Nephron progenitor cell (in vitro differentiated cells): ENCODE data around the gene HYCC2.
"Not testable (repeated sequence)": the region's sequence is repeated elsewhere in the genome, so short reads cannot be mapped to it uniquely, and the experiment has no call there.

Source experiments
- DNase-seq: peaks from one replicate; pipeline ENCODE4 v3.0.0; 2021
- H3K27ac Mint-ChIP-seq: 2 replicates; pipeline ENCODE4 v1.8.0; 2021; ENCODE audit warnings: mild to moderate bottlenecking, moderate library complexity, mixed read lengths
- H3K27me3 Mint-ChIP-seq: 2 replicates; pipeline ENCODE4 v1.8.0; 2021; ENCODE audit warnings: mild to moderate bottlenecking, low read depth, mixed read lengths; ENCODE audit not compliant: poor library complexity
- H3K36me3 Mint-ChIP-seq: 2 replicates; pipeline ENCODE4 v1.8.0; 2021; ENCODE audit warnings: low read depth, mixed read lengths
- H3K4me1 Mint-ChIP-seq: 2 replicates; pipeline ENCODE4 v1.8.0; 2021; ENCODE audit warnings: mixed read lengths
- H3K4me3 Mint-ChIP-seq: 2 replicates; pipeline ENCODE4 v1.8.0; 2021; ENCODE audit warnings: mild to moderate bottlenecking, moderate library complexity, mixed read lengths
- H3K9me3 Mint-ChIP-seq: 2 replicates; pipeline ENCODE4 v1.8.0; 2021; ENCODE audit warnings: mild to moderate bottlenecking, moderate library complexity, mixed read lengths
- TF ChIP-seq, protein P1 (sequence below): fragments of 200-600 bp; sonication (generic); IDR thresholded peaks from 2 replicates; pipeline ENCODE4 v1.5.0; 2021; ENCODE audit warnings: antibody characterized with exemption

The HYCC2 gene

DNA sequence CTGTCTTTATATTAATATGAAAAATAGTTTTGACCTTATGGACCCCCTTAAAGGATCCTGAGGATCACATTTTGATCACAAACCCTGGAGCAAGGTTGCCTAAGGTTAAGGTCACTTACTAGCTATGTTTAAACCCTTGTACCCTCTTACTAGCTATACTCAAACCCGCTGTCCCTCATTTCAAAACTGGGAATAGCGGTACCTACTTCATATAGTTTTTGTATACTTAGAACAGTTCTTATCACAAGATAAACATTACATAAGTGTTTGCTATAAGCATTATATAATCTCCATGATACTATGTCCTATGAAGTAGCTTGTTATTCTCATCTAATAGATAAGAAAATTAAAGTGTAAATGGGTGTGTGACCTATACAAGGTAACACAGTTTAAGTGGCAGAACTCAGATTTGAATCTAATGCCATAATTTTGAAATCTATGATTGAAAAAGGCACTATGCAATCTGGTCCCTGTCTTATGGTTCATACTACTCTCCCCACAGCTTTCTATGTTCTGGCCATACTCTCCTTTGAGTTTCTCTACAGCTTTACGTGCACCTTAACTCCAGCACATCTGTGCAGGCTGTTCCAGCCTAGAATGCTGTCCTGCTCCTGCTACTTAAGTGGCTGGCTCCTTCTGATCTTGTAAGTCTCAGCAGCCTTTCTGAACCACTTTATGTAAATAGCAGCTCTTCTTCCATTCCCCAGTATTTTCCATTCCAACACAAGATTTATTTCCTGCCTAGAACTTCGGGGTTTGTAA lies 30.4 kb downstream of the HYCC2 start:
- H3K9me3 Mint-ChIP-seq, result peaks cover 52% of the 10 kb centered on the region
- no peak overlapping the region for H3K4me3 Mint-ChIP-seq
- DNase-seq, result no peak
- no peaks in the 10 kb centered on the region for H3K4me1 Mint-ChIP-seq
- H3K27ac Mint-ChIP-seq, result peak overlapping the region; percentile 40
- TF ChIP-seq, protein P1, sequence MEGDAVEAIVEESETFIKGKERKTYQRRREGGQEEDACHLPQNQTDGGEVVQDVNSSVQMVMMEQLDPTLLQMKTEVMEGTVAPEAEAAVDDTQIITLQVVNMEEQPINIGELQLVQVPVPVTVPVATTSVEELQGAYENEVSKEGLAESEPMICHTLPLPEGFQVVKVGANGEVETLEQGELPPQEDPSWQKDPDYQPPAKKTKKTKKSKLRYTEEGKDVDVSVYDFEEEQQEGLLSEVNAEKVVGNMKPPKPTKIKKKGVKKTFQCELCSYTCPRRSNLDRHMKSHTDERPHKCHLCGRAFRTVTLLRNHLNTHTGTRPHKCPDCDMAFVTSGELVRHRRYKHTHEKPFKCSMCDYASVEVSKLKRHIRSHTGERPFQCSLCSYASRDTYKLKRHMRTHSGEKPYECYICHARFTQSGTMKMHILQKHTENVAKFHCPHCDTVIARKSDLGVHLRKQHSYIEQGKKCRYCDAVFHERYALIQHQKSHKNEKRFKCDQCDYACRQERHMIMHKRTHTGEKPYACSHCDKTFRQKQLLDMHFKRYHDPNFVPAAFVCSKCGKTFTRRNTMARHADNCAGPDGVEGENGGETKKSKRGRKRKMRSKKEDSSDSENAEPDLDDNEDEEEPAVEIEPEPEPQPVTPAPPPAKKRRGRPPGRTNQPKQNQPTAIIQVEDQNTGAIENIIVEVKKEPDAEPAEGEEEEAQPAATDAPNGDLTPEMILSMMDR, result no peak
- peaks cover 7% of the 10 kb centered on the region for H3K27me3 Mint-ChIP-seq
- H3K36me3 Mint-ChIP-seq, result peaks cover 73% of the 10 kb centered on the region

DNA sequence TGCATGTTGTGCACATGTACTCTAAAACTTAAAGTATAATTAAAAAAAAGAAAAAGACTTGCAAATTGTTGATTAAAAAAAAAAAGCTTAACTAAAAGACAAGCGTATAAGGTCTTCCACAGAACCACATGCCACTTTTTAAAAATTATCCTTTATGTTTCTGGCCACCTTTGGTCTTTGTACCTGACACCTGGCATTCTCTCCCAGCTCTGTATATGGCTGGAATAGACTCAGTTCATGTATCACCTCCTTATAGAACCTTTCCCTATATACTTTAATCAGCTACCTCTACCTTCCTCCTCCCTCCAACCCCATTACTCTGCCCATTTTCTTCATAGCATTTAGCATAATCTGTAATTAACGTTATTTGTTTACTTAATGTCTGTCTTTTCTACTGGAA lies 32.6 kb downstream of the HYCC2 start:
- TF ChIP-seq, protein P1, result no peak
- H3K27ac Mint-ChIP-seq, result peak overlapping the region; percentile 14
- DNase-seq, result no peak
- H3K4me3 Mint-ChIP-seq, result no peak overlapping the region
- H3K4me1 Mint-ChIP-seq, result no peaks in the 10 kb centered on the region
- peaks cover 7% of the 10 kb centered on the region for H3K27me3 Mint-ChIP-seq
- H3K36me3 Mint-ChIP-seq, result peaks cover 78% of the 10 kb centered on the region
- peaks cover 67% of the 10 kb centered on the region for H3K9me3 Mint-ChIP-seq

DNA sequence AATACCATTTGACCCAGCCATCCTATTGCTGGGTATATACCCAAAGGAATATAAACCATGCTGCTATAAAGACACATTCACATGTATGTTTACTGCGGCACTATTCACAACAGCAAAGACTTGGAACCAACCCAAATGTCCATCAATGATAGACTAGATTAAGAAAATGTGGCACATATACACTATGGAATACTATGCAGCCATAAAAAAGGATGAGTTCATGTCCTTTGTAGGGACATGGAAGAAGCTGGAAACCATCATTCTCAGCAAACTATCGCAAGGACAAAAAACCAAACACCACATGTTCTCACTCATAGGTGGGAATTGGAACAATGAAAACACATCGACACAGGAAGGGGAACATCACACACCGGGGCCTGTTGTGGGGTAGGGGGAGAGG lies 33.1 kb downstream of the HYCC2 start:
- DNase-seq, H3K27me3 Mint-ChIP-seq, H3K4me3 Mint-ChIP-seq, H3K4me1 Mint-ChIP-seq, H3K27ac Mint-ChIP-seq: not testable (repeated sequence)
- Mint-ChIP-seq H3K9me3 (peaks cover 66% of the 10 kb centered on the region), H3K36me3 (peaks cover 77% of the 10 kb centered on the region)

DNA sequence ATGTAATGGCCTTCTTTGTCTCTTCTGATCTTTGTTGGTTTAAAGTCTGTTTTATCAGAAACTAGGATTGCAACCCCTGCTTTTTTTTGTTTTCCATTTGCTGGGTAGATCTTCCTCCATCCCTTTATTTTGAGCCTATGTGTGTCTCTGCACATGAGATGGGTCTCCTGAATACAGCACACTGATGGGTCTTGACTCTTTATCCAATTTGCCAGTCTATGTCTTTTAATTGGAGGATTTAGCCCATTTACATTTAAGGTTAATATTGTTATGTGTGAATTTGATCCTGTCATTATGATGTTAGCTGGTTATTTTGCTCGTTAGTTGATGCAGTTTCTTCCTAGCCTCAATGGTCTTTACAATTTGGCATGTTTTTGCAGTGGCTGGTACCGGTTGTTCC lies 37.1 kb downstream of the HYCC2 start:
- H3K4me1 Mint-ChIP-seq, H3K4me3 Mint-ChIP-seq, DNase-seq, H3K27me3 Mint-ChIP-seq, H3K27ac Mint-ChIP-seq: not testable (repeated sequence)
- peaks cover 68% of the 10 kb centered on the region for H3K36me3 Mint-ChIP-seq
- peaks cover 67% of the 10 kb centered on the region for H3K9me3 Mint-ChIP-seq

DNA sequence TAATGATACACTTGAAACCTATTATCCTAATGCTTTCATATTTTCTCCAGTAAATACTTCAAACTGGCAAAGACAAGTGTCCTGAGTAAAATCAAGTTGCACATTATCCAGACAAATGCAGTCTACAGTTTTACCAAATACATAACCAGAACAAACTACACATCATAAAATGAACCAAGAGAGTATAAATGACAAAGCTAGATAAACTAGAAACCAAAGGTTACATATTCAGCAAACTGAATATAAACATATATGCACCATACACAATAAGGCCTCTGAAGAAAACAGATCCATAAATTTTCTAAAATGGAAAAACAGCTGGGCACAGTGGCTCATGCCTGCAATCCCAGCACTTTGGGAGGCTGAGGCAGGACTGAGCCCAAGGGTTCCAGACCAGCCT lies 47.0 kb downstream of the HYCC2 start:
- DNase-seq, result no peak
- H3K27ac Mint-ChIP-seq, result no peak overlapping the region
- H3K36me3 Mint-ChIP-seq, result peaks cover 65% of the 10 kb centered on the region
- H3K4me1 Mint-ChIP-seq, result no peaks in the 10 kb centered on the region
- H3K27me3 Mint-ChIP-seq, result no peaks in the 10 kb centered on the region
- TF ChIP-seq, protein P1, result no peak
- H3K4me3 Mint-ChIP-seq, result no peak overlapping the region
- H3K9me3 Mint-ChIP-seq, result peaks cover 33% of the 10 kb centered on the region

DNA sequence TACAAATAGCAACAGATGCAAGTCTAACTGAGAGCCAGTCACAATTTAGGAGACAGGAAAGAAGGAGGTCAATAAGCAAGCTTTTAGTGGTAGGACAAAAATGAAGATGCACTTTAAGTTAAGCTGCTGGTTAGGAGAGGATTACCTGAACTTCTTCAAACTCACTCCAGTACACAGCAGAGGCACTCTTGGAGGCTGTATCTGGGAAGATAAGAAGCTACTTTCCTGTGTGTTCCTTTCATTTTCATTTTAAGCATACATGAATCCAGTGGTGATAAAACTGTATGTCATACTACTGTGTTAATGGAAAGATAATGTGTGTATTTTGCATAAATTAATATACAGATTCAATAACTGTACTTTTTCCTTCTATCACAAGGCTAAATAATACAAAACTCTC lies 49.6 kb downstream of the HYCC2 start:
- H3K27me3 Mint-ChIP-seq, result no peaks in the 10 kb centered on the region
- H3K36me3 Mint-ChIP-seq, result peaks cover 44% of the 10 kb centered on the region
- TF ChIP-seq, protein P1, result no peak
- peaks cover 8% of the 10 kb centered on the region for H3K4me1 Mint-ChIP-seq
- H3K27ac Mint-ChIP-seq, result peak overlapping the region; percentile 46
- no peak overlapping the region for H3K4me3 Mint-ChIP-seq
- H3K9me3 Mint-ChIP-seq, result peaks cover 7% of the 10 kb centered on the region
- no peak for DNase-seq
